GM12891 (cell line): ENCODE results near the gene CTDSP2.

Source experiments
- POLR2A ChIP-seq: IDR thresholded peaks from 2 replicates; pipeline ENCODE4 v1.6.1; 2011; ENCODE audit warnings: low read depth, low read length, control low read depth
- POLR2AphosphoS5 ChIP-seq: IDR thresholded peaks from 2 replicates; pipeline ENCODE4 v1.6.1; 2011; ENCODE audit warnings: low read depth, low read length, control low read depth
- POU2F2 ChIP-seq: IDR thresholded peaks from 2 replicates; pipeline ENCODE4 v1.6.1; 2011; ENCODE audit warnings: low read depth, mild to moderate bottlenecking, control low read depth, low read length, moderate library complexity
- SPI1 ChIP-seq: IDR thresholded peaks from 2 replicates; pipeline ENCODE4 v1.6.1; 2011; ENCODE audit warnings: low read depth, low read length, control low read depth
- TAF1 ChIP-seq: IDR thresholded peaks from 2 replicates; pipeline ENCODE4 v1.6.1; 2011; ENCODE audit warnings: low read depth, low read length, control low read depth

DNA sequence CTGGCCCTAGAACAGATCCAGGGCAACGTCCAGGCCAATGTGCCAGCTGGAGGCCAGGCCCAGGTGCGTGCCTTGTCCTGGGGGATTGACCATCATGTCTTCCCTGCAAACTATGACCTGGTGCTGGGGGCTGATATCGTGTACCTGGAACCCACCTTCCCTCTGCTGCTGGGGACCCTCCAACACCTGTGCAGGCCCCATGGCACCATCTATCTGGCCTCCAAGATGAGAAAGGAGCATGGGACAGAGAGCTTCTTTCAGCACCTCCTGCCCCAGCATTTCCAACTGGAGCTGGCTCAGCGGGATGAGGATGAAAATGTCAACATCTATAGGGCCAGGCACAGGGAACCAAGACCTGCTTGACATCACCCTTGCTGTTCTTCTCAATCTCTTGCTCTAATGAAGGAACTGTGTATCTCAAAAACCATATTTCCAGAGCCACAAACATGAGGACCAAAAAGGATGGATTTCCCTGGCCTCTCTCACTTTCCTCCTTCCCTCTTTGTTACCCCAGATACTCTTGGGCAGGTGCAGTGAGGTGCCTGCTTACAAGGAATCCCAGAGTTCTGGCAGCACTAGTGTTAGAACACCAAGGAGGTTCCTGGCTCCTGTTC is 66.1 kb downstream of the CTDSP2 start:
- TF ChIP-seq POLR2A = no peak
- no peak for TF ChIP-seq POLR2AphosphoS5
- no peak for TF ChIP-seq TAF1
- TF ChIP-seq POU2F2 = no peak
- TF ChIP-seq SPI1 = no peak
